Right lobe of liver (tissue), 5 donors: ENCODE measurements around the gene ATP7B. TPM values are rescaled to one million over a fixed set of nuclear protein-coding genes. Genes with fewer than 3 reads are reported as not detected.

Experiments
- total RNA-seq, 6 experiments: library from RNA; depleted of rRNA in 2 of 6; stranded (reverse); fragments of >200 nt in 2 of 6; fragmentation: NEBNext Ultra II Directional in 3 of 6; extraction: Animal tissue kit (Norgen Biotek cat#: 25700) in 3 of 6; gene quantifications; one replicate each; pipeline versions ENCODE4 v1.1.0 to v1.2.4, GENCODE V29; 2016 to 2023
- donor health status: DM: no; HTN: no; CAD: no.
- donor health status: DM: no; HTN: no; CAD: no.
- donor health status: DM: no; HTN: yes; CAD: no.
- donor health status: DM: no; HTN: yes; CAD: no.

Gene ATP7B
- total RNA-seq, 6 experiments from 2014 or later, result 17.1 to 27.6 (median 21.6) TPM

Other genes starting within 250 kb of the ATP7B start
- gene DHRS12, start 207.3 kb downstream of the ATP7B start, total RNA-seq, result 10 to 100 TPM; 10.2 to 17.6 (median 12.4) TPM
- gene TMEM272, start 166.3 kb downstream of the ATP7B start, total RNA-seq, result under 1 TPM in 5 of 6 experiments, not detected in 1; 0.06 to 0.53 (median 0.33) TPM
- gene CCDC70, start 149.5 kb downstream of the ATP7B start, total RNA-seq, result not detected
- 10 to 100 TPM in 5 of 6 experiments, 1 to 10 TPM in 1; 8.8 to 23.0 (median 15.4) TPM for gene ALG11, start 948 bp upstream of the ATP7B start, total RNA-seq
- 10 to 100 TPM in 5 of 6 experiments, 1 to 10 TPM in 1; 8.1 to 10.9 (median 10.4) TPM for gene UTP14C, start 13.2 kb upstream of the ATP7B start, total RNA-seq
- gene NEK5, start 117.6 kb upstream of the ATP7B start, total RNA-seq, result under 1 TPM in 1 of 6 experiments, not detected in 5; 0.06 TPM
- 1 to 10 TPM; 4.5 to 7.1 (median 6.2) TPM for gene NEK3, start 148.1 kb upstream of the ATP7B start, total RNA-seq